HG03558 (cell line): ENCODE results near the gene PCSK1N.
"Not testable (repeated sequence)": the region's sequence is repeated elsewhere in the genome, so short reads cannot be mapped to it uniquely, and the experiment has no call there.

ENCODE experiments used
- ATAC-seq: cut with Tn5 transposase; IDR thresholded peaks from one replicate; pipeline ENCODE4 v1.9.1; 2021; ENCODE audit warnings: moderate number of reproducible peaks; ENCODE audit not compliant: unreplicated experiment; ENCODE audit errors: extremely low read depth

Gene PCSK1N

GRCh38 chrX:48835524-48836329, at the start of gene PCSK1N:
Gene PCSK1N (minus strand): TSS chrX:48835610. CDS start chrX:48835532, 78 bp downstream.
- no peak for ATAC-seq

GRCh38 chrX:48883729-48884128, 48.3 kb upstream of the PCSK1N start:
- ATAC-seq = no peak

- ATAC-seq = not testable (repeated sequence)
Measured at GRCh38 chrX:48876944-48877343, 41.5 kb upstream of the PCSK1N start.

- not testable (repeated sequence) for ATAC-seq
Measured at GRCh38 chrX:48872017-48872416, 36.6 kb upstream of the PCSK1N start.

DNA sequence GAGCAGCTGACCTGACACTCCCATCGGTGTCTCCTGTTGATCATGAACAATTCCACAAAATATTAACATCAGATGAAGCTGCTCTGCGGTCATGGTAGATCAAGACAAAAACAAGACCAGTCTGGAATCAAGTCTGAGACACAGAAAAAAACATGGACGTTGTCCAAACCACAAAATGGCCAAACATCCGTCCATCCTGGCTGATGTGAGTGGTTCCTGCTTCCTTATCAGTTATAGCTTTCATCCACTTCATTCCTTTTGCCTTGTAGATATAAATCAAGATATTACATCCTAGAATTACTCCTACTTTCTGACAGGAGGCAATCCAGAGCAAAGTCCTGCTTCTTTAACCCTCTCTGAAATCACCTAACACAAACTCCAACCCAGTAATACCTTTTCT, 28.8 kb upstream of the PCSK1N start:
- no peak for ATAC-seq

- no peak for ATAC-seq
Measured at GRCh38 chrX:48854898-48855297, 19.5 kb upstream of the PCSK1N start.

DNA sequence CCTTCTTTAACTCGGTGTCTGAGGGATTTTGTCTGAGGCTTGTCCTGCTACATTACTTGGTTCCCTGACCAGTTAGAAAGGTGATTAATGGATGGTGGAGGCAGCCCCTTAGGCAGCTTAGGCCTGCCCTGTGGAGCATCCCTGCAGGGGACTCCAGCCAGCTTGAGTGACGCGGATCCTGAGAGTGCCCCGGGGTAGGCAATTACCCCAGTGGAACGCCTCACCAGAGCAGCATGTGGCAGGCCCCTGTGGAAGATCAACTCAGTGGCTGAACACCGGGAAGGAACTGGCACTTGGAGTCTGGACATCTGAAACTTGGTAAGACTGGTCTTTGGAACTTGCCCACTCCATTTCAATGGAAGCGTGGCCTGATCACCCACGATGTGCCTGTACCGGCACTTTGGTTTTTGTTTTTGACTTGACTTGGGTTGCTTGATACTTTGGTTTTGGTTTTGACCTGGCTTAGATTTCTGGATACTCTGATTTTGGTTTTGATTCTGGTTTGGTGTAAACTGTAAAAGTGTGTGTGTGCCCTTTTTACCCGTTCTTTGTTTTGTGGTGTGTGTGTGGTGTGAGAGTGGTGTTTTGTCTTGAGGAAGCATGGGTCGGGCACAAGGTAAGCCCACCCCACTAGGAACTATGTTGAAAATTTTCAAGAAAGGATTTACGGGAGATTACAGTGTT, 18.9 kb upstream of the PCSK1N start:
- not testable (repeated sequence) for ATAC-seq

- not testable (repeated sequence) for ATAC-seq
Measured at GRCh38 chrX:48853494-48853893, 18.1 kb upstream of the PCSK1N start.

- no peak for ATAC-seq
Measured at GRCh38 chrX:48852857-48853256, 17.4 kb upstream of the PCSK1N start.

DNA sequence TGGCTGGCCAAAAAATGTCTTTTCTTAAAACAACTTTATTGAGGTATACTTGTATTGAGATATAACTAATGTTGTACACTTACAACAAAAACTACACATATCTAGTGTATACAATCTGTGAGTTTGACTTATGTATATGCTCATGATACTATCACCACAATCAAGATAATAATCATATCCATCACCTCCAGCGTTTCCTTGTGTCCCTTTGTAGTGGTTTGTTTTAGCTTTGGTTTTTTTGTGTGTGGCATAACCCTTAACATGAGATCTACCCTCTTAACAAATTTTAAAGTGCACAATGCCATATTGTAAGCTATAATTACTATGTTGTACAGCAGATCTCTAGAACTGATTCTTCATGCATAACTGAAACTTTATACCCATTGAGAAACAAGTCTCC, 13.4 kb upstream of the PCSK1N start:
- ATAC-seq = no peak

DNA sequence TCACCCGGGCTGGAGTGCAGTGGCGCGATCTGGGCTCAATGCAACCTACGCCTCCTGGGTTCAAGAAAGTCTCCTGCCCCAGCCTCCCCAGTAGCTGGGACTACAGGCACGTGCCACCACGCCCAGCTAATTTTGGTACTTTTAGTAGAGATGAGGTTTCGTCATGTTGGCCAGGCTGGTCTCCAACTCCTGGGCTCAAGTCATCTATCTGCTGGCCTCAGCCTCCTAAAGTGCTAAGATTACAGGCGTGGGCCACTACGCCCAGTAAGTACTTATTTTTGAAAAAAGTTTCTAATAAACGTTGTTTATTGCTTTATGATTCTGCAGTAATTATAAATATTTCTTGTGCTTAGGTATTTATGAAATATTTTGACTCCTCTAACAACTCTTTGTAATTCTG, 4.3 kb upstream of the PCSK1N start:
- ATAC-seq = no peak

- no peak for ATAC-seq
Measured at GRCh38 chrX:48834383-48834709, 1.1 kb downstream of the PCSK1N start.

DNA sequence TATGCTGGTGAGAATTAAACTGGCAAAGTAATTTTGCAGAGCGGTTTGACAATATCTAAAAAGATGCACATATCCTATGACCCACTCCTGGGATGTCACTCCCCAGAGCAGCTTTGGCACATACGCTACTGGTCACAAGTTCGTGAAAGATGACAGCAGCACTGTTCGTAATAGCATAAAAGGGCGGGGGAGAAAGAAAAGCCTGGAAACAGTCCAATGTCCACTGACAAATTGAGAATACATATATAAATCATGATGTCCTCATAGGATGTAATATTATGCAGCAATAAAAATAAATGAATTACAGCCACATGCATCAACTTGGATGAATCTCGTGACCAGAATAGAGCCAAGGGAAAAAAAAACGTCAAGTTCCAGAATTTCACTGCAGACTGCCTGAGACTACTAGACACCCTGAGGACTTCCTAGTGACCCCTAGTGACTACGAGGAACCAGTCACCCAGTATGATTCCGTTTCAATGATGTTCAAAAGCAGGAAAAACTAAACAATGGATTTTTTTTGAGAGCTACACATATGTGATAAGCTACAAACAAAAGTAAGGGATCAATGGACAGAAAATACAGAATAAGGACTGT, 1.8 kb downstream of the PCSK1N start:
- no peak for ATAC-seq

GRCh38 chrX:48831909-48832291, 3.5 kb downstream of the PCSK1N start:
- ATAC-seq = no peak

GRCh38 chrX:48831136-48831908, 4.1 kb downstream of the PCSK1N start:
- ATAC-seq = no peak

GRCh38 chrX:48829016-48829735, 6.2 kb downstream of the PCSK1N start:
- no peak for ATAC-seq

GRCh38 chrX:48827654-48827968, 7.8 kb downstream of the PCSK1N start:
- ATAC-seq = no peak

DNA sequence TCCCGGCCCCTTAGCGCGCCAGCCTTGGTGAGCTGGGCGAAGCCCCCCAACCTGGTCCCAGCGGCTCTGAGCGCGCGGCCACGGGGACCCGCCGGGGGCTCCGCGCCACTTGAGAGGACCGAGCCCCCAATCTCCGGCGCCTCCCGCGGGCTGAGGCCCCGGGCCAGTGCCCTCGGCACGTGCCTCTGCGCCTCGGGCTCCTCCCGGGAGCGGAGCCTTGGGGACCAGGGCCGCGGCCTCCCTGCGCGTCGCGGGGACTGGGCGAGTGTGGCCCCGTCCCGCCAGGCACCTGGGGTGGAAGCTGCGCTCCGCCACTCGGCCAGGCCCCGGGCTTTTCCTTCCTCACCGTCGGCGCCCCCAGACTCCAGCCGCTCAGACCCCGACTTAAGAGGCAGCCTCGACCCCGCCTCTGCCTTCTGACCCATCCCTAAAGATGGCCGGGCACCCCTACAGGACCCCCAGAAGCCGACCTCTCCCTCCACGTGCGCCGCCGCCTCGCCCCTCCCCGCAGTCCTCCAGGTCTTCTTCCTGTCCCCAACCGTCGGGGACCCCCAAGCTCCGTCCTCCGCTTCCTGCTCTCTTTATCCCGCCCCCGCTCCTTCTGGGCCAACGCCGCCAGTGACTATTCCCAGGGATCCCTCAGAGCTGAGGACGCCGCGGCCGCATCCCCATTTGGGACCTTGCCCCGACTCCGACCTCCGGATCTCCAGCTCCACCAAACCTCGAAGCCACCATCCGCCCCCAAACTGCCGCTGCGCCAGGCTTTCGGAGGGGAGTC, 8.3 kb downstream of the PCSK1N start:
- ATAC-seq = no peak

DNA sequence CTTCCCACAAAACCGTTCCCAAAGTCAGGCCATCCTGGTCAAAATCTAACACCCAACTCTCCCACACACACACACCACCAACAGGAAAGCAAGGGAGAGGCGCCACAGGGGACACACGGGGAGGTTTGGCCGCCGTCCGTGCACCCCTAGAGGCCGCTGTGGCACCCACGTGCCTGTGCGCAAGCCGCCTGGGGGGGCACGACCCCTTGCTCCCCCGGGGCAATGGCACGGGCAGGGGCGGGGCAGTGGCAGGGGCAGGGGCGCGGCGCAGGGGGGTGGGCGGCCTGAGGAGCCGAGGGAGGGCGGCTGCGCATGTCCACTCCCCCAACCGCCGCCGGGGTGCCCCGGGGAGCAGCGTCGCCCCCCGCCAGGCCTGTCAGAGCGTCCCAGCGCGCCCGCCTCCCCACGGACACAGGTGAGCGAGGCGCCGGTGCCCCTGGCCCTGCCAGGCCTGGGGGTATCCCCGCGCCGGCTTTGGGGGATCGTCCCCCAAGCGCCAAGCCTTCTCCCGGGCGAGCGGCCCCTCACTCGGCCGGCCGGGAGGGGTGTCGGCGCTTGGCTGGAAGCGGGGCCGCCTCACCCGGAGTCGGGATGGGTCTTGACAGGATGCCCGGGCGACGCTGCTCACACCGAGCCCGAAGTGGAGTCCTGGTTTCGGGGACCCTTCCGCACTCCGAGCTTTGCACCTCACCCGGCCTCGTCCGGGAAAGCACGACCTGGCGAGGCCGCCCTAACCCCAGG, 9.1 kb downstream of the PCSK1N start, which contains the start of gene ERAS:
ERAS (plus strand) TSS at position 379 of the 741 bp plus-strand sequence. CDS start 2,611 bp downstream, outside the sequence.
- ATAC-seq = no peak
